Measurements from ENCODE around the gene EDIL3. TPM values are rescaled to one million over a fixed set of nuclear protein-coding genes. Genes with fewer than 3 reads are reported as not detected.
"Not testable (repeated sequence)": the region's sequence is repeated elsewhere in the genome, so short reads cannot be mapped to it uniquely, and the experiment has no call there.

Gene EDIL3
- total RNA-seq, 1 experiment from 2014 or later, result 7.2 TPM

DNA sequence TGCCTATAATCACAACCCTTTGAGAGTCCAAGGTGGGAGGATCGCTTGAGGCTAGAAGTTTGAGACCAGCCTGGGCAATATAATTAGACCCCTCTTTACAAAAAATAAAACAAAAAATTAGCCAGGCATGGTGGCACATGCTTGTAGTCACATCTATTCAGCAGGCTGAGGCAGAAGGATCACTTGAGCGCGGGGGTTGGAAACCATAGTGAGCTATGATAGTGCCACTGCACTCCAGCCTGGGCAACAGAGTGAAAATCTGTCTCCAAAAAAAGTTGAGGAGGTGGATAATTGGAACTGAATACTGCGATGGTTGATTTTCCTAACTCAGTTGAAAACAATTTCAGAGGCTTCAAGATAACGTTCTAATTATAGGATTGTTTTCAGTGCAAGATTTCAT lies 52.6 kb downstream of the EDIL3 start:
- Histone ChIP-seq H3K4me3 (no peak overlapping the region), H3K9me3 (ENCODE audit: insufficient read depth, low read depth) (no peaks in the 10 kb centered on the region), H3F3A (ENCODE audit: insufficient read depth, low read depth) (no peaks in the 10 kb centered on the region), H4K20me1 (ENCODE audit: insufficient read depth) (no peaks in the 10 kb centered on the region), H3K79me2 (ENCODE audit: low read depth) (no peaks in the 10 kb centered on the region), H3K9me2 (ENCODE audit: insufficient read depth) (no peaks in the 10 kb centered on the region), H3K4me2 (no peak overlapping the region), H3K4me1 (replicated peaks; ENCODE audit: insufficient read depth) (no peaks in the 10 kb centered on the region), H2AFZ (no peak overlapping the region), H3K27ac (no peak overlapping the region), H3K36me3 (ENCODE audit: low read depth) (no peaks in the 10 kb centered on the region), H3K27me3 (ENCODE audit: insufficient read depth, low read depth) (no peaks in the 10 kb centered on the region)
- no peak for DNase-seq
- ChIA-PET POLR2A (ENCODE audit: unreplicated experiment) (no interaction called here), CTCF (no interaction called here)
- BruUV-seq (replicated peaks), result no TSS peak
- no peak for TF ChIP-seq EZH2 (IDR thresholded peaks at IDR 0.05; ENCODE audit: low read depth)
- TF ChIP-seq, protein P1, sequence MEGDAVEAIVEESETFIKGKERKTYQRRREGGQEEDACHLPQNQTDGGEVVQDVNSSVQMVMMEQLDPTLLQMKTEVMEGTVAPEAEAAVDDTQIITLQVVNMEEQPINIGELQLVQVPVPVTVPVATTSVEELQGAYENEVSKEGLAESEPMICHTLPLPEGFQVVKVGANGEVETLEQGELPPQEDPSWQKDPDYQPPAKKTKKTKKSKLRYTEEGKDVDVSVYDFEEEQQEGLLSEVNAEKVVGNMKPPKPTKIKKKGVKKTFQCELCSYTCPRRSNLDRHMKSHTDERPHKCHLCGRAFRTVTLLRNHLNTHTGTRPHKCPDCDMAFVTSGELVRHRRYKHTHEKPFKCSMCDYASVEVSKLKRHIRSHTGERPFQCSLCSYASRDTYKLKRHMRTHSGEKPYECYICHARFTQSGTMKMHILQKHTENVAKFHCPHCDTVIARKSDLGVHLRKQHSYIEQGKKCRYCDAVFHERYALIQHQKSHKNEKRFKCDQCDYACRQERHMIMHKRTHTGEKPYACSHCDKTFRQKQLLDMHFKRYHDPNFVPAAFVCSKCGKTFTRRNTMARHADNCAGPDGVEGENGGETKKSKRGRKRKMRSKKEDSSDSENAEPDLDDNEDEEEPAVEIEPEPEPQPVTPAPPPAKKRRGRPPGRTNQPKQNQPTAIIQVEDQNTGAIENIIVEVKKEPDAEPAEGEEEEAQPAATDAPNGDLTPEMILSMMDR (conservative IDR thresholded peaks at IDR 0.05), result no peak
- intact Hi-C loops (cut with micrococcal nuclease; ENCODE audit: unreplicated experiment), result no loop called here

DNA sequence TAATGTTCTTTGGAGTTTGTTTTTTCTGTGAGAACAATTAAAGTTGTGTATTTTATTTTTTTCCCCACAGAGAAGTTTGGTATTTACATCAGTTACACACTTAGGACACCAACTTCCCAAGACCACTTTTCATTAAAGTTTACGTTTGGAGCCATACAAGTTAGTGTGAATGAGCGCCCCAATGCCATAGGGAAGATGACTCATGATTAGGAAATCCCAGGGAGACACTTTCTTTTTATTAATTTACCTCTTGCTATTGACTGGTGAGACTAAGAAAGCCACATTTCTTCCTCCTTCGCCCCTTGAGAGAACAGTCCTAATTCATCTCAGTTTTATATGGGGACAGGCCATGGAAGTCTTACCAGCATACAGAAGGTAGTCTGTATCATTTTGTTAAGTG lies 57.1 kb downstream of the EDIL3 start:
- Histone ChIP-seq H3K27me3 (ENCODE audit: insufficient read depth, low read depth) (no peaks in the 10 kb centered on the region), H3K9me3 (ENCODE audit: insufficient read depth, low read depth) (no peaks in the 10 kb centered on the region), H3K4me1 (replicated peaks; ENCODE audit: insufficient read depth) (no peaks in the 10 kb centered on the region), H3K4me3 (no peak overlapping the region), H3K9me2 (ENCODE audit: insufficient read depth) (0 out of 2 replicates have a peak, but pooled peaks cover 12% of the 10 kb centered on the region), H3F3A (ENCODE audit: insufficient read depth, low read depth) (no peaks in the 10 kb centered on the region), H3K27ac (no peak overlapping the region), H3K4me2 (no peak overlapping the region), H4K20me1 (ENCODE audit: insufficient read depth) (no peaks in the 10 kb centered on the region), H3K36me3 (ENCODE audit: low read depth) (no peaks in the 10 kb centered on the region), H2AFZ (no peak overlapping the region), H3K79me2 (ENCODE audit: low read depth) (no peaks in the 10 kb centered on the region)
- no TSS peak for BruUV-seq (replicated peaks)
- no peak for DNase-seq
- ChIA-PET CTCF (no interaction called here), POLR2A (ENCODE audit: unreplicated experiment) (no interaction called here)
- TF ChIP-seq, protein P1 (conservative IDR thresholded peaks at IDR 0.05), result no peak
- no peak for TF ChIP-seq EZH2 (IDR thresholded peaks at IDR 0.05; ENCODE audit: low read depth)
- intact Hi-C loops (cut with micrococcal nuclease; ENCODE audit: unreplicated experiment), result no loop called here

- Histone ChIP-seq H3K27me3 (ENCODE audit: insufficient read depth, low read depth) (no peaks in the 10 kb centered on the region), H3K79me2 (ENCODE audit: low read depth) (no peaks in the 10 kb centered on the region), H3K27ac (no peak overlapping the region), H3K9me3 (ENCODE audit: insufficient read depth, low read depth) (no peaks in the 10 kb centered on the region), H4K20me1 (ENCODE audit: insufficient read depth) (no peaks in the 10 kb centered on the region), H3K4me1 (replicated peaks; ENCODE audit: insufficient read depth) (no peaks in the 10 kb centered on the region), H2AFZ (no peak overlapping the region), H3K36me3 (ENCODE audit: low read depth) (no peaks in the 10 kb centered on the region), H3K4me3 (no peak overlapping the region), H3K9me2 (ENCODE audit: insufficient read depth) (0 out of 2 replicates have a peak, but pooled peaks cover 12% of the 10 kb centered on the region), H3F3A (ENCODE audit: insufficient read depth, low read depth) (no peaks in the 10 kb centered on the region), H3K4me2 (no peak overlapping the region)
- TF ChIP-seq EZH2 (IDR thresholded peaks at IDR 0.05; ENCODE audit: low read depth), result no peak
- TF ChIP-seq, protein P1 (conservative IDR thresholded peaks at IDR 0.05), result no peak
- DNase-seq, result no peak
- intact Hi-C loops (cut with micrococcal nuclease; ENCODE audit: unreplicated experiment), result no loop called here
- no TSS peak for BruUV-seq (replicated peaks)
- ChIA-PET POLR2A (ENCODE audit: unreplicated experiment) (no interaction called here), CTCF (no interaction called here)
These were observed 62.0 kb downstream of the EDIL3 start for GRCh38 chr5:84322646-84323045.

DNA sequence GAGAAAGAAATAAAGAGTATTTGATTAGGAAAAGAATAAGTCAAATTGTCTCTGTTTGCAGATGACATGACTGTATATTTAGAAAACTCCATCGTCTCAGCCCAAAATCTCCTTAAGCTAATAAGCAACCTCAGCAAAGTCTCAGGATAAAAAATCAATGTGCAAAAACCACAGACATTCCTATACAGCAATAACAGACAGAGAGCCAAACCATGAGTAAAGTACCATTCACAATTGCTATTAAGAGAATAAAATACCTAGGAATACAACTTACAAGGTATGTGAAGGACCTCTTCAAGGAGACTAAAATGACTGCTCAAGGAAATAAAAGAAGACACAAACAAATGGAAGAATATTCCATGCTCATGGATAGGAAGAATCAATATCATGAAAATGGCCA lies 66.9 kb downstream of the EDIL3 start:
- DNase-seq; H3K27me3 ChIP-seq (ENCODE audit: insufficient read depth, low read depth); H3F3A ChIP-seq (ENCODE audit: insufficient read depth, low read depth); H3K9me3 ChIP-seq (ENCODE audit: insufficient read depth, low read depth); H3K36me3 ChIP-seq (ENCODE audit: low read depth); BruUV-seq (replicated peaks); H3K27ac ChIP-seq; H3K79me2 ChIP-seq (ENCODE audit: low read depth); intact Hi-C loops (cut with micrococcal nuclease; ENCODE audit: unreplicated experiment); H3K4me1 ChIP-seq (replicated peaks; ENCODE audit: insufficient read depth); H3K9me2 ChIP-seq (ENCODE audit: insufficient read depth); CTCF ChIA-PET; POLR2A ChIA-PET (ENCODE audit: unreplicated experiment); H4K20me1 ChIP-seq (ENCODE audit: insufficient read depth); H2AFZ ChIP-seq; H3K4me2 ChIP-seq; H3K4me3 ChIP-seq: not testable (repeated sequence)

DNA sequence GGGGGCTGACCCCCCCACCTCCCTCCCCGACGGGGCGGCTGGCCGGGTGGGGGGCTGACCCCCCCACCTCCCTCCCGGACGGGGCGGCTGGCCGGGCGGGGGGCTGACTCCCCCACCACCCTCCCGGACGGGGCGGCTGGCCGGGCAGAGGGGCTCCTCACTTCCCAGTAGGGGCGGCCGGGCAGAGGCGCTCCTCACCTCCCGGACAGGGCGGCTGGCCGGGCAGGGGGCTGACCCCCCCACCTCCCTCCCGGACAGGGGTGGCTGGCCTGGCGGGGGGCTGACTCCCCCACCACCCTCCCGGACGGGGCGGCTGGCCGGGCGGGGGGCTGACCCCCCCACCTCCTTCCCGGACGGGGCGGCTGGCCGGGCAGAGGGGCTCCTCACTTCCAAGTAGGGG lies 72.4 kb downstream of the EDIL3 start:
- H3K9me3 ChIP-seq (ENCODE audit: insufficient read depth, low read depth); H3K27me3 ChIP-seq (ENCODE audit: insufficient read depth, low read depth); H3K36me3 ChIP-seq (ENCODE audit: low read depth); CTCF ChIA-PET; H3K4me3 ChIP-seq; H3K79me2 ChIP-seq (ENCODE audit: low read depth); H3K27ac ChIP-seq; H4K20me1 ChIP-seq (ENCODE audit: insufficient read depth); BruUV-seq (replicated peaks); H3K4me2 ChIP-seq; H3F3A ChIP-seq (ENCODE audit: insufficient read depth, low read depth); H3K9me2 ChIP-seq (ENCODE audit: insufficient read depth); H2AFZ ChIP-seq; POLR2A ChIA-PET (ENCODE audit: unreplicated experiment); intact Hi-C loops (cut with micrococcal nuclease; ENCODE audit: unreplicated experiment); H3K4me1 ChIP-seq (replicated peaks; ENCODE audit: insufficient read depth); DNase-seq: not testable (repeated sequence)

DNA sequence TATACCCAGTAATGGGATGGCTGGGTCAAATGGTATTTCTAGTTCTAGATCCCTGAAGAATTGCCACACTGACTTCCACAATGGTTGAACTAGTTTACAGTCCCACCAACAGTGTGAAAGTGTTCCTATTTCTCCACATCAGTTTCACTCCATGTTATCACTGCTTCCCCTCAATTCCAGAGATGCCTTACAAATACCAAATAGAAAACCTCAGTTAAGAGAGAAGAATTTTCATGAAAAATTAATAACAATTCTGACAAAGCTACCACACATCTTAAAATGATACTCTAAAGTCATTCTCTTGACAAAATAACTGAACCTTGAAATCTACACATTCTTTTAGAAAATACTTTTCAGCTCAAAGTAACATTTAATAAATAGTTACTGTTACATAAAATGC lies 74.8 kb downstream of the EDIL3 start:
- H3K9me3 ChIP-seq (ENCODE audit: insufficient read depth, low read depth); CTCF ChIA-PET: not testable (repeated sequence)

More for the DNA sequence above, 74.8 kb downstream of the EDIL3 start:
- H4K20me1 ChIP-seq (ENCODE audit: insufficient read depth); H3K27me3 ChIP-seq (ENCODE audit: insufficient read depth, low read depth); H3K4me1 ChIP-seq (replicated peaks; ENCODE audit: insufficient read depth); H3K4me3 ChIP-seq; H2AFZ ChIP-seq; H3K79me2 ChIP-seq (ENCODE audit: low read depth); POLR2A ChIA-PET (ENCODE audit: unreplicated experiment); intact Hi-C loops (cut with micrococcal nuclease; ENCODE audit: unreplicated experiment); H3K27ac ChIP-seq; H3K36me3 ChIP-seq (ENCODE audit: low read depth); H3F3A ChIP-seq (ENCODE audit: insufficient read depth, low read depth); BruUV-seq (replicated peaks); DNase-seq; H3K9me2 ChIP-seq (ENCODE audit: insufficient read depth); H3K4me2 ChIP-seq: not testable (repeated sequence)
